Subcutaneous abdominal adipose tissue (tissue), 5 donors: ENCODE measurements around the gene SACM1L.

Source experiments
- H3K27ac ChIP-seq: one replicate; pipeline ENCODE4 v1.7.0; 2013; ENCODE audit warnings: low read depth, mild to moderate bottlenecking, inconsistent platforms, low read length, moderate library complexity
- H3K27me3 ChIP-seq, 5 donors: one replicate each; pipeline ENCODE4 v1.7.0; 2013; ENCODE audit warnings: low read length in 5 of 5, inconsistent platforms in 1 of 5; ENCODE audit not compliant: control insufficient read depth in 5 of 5, insufficient read depth in 4 of 5
- H3K36me3 ChIP-seq, 5 donors: one replicate each; pipeline ENCODE4 v1.7.0; 2013; ENCODE audit warnings: low read length in 5 of 5; ENCODE audit not compliant: control insufficient read depth in 5 of 5, insufficient read depth in 5 of 5
- H3K4me1 ChIP-seq, 5 donors: one replicate each; pipeline ENCODE4 v1.7.0; 2013; ENCODE audit warnings: low read length in 5 of 5, mild to moderate bottlenecking in 3 of 5, moderate library complexity in 1 of 5; ENCODE audit not compliant: control insufficient read depth in 5 of 5, insufficient read depth in 5 of 5
- H3K4me3 ChIP-seq, 5 donors: one replicate each; pipeline ENCODE4 v1.7.0; 2013; ENCODE audit warnings: low read length in 5 of 5, low read depth in 1 of 5
- H3K9ac ChIP-seq, 5 donors: one replicate each; pipeline ENCODE4 v1.7.0; 2013; ENCODE audit warnings: low read length in 5 of 5, mild to moderate bottlenecking in 4 of 5, moderate library complexity in 3 of 5
- H3K9me3 ChIP-seq, 5 donors: one replicate each; pipeline ENCODE4 v1.7.0; 2013; ENCODE audit warnings: low read length in 5 of 5; ENCODE audit not compliant: control insufficient read depth in 5 of 5
- donor health status: healthy.
- donor health status: healthy.
- donor health status: healthy.
- donor health status: healthy.
- donor health status: healthy.

SACM1L gene

DNA sequence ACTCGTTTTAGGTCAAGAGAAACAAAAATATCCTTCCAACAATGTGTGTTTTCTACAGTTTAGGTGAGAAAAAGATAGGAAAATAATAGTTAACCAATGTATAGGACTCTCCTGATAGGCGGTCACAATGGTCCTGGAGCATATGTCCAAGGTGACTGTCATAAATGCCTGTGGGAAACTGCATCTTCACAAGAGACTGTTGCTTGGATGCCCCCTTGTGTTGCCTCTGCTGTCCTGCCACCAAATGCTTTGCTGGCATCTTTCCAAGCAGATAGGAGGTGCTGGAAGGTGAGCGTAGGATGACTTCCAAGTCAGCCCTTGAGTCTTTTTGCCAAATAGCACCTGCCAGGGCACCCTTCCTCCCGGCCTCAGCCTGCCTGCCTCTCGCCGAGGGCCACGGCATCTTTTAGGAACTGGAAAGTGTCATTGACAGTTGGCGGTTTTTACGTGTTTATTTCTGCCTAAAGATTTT is 24.1 kb upstream of the SACM1L start:
- Histone ChIP-seq H3K27ac (no peak overlapping the region), H3K4me1 (peaks cover 2 to 46% (median 30%) of the 10 kb centered on the region in 5 donors), H3K9ac (peak overlapping the region in 2 of 5 donors; percentile 11 to 73), H3K27me3 (no peaks in the 10 kb centered on the region), H3K4me3 (peak overlapping the region in 4 of 5 donors; percentile 61 to 68 (median 64)), H3K36me3 (peaks cover 0 to 25% (median 10%) of the 10 kb centered on the region in 5 donors), H3K9me3 (no peaks in the 10 kb centered on the region)

DNA sequence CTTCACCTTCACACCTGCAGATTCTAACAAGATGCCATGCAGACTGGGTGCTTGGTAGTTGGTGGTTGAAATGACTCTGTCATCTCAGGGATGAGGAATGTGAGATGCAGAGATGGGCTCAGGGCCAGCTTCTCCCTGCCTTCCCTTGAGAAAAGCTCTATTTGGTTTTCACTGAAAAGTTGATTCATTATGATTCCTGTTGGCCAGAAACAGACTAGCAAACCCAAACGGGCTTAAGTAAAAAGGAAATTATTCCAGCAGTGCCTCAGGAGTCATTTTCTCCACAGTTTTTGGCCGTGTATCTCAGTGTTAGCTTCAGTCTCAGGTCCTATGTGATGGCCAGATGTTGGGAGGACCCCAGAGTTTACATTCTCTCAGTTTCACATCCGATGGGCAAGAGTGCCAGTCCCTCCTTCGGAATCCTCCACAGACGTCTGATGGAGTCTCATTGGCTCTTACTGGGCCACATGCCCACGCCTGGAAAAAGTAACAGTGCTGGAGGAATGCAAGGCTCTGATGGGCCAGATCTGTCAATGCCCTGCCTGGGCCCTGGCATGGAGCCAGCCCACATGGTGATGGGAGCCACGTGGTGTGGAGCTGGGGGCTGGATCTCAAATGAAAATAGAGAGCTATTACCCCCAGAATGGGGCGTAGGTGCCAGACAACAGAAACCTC is 22.3 kb upstream of the SACM1L start:
- Histone ChIP-seq H3K27ac (peak overlapping the region; percentile 20), H3K27me3 (no peaks in the 10 kb centered on the region), H3K4me1 (peaks cover 8 to 60% (median 48%) of the 10 kb centered on the region in 5 donors), H3K36me3 (peaks cover 0 to 25% (median 10%) of the 10 kb centered on the region in 5 donors), H3K9ac (peak overlapping the region in 1 of 5 donors; percentile 6), H3K4me3 (no peak overlapping the region), H3K9me3 (no peaks in the 10 kb centered on the region)

DNA sequence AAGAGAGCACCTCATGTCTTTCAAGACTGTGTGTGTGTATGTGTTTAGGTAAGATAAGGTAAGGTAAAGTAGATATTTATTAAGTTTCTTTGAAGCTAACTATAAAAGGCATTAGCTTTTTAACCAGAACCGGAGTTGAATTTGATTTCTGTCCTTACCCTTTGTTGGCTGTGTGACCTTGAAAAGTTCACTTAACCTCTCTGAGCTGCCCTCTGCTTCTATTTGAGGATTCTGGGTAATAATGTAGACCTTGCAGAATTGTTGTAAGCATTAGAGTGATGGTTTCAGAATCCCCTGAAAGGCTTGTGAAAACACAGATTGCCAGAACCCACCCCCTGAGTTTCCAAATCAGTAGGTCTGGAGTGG is 21.6 kb upstream of the SACM1L start:
- Histone ChIP-seq H3K9ac (no peak overlapping the region), H3K36me3 (peaks cover 0 to 29% (median 10%) of the 10 kb centered on the region in 5 donors), H3K9me3 (no peaks in the 10 kb centered on the region), H3K4me1 (peaks cover 8 to 60% (median 52%) of the 10 kb centered on the region in 5 donors), H3K27me3 (no peaks in the 10 kb centered on the region), H3K4me3 (no peak overlapping the region), H3K27ac (peak overlapping the region; percentile 20)

DNA sequence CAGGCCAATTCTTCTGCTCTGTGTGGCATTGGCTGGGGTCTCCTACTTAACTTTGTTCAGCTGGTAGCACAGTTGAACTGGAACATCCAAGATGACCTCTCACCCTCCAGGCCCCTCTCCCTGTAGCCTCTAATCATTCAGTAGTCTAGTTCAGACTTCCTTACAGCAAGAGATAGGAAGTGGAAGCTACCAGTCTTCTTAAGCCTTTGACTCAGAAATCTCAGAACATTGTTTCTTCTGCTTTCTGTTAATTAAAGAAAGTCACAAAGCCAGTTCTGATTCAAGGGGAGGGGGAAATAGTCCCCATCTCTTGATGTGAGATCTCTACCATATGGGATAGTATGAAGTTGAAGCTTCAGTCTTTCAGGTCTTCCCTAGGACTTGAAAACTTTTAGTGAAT is 18.8 kb upstream of the SACM1L start:
- Histone ChIP-seq H3K9me3 (no peaks in the 10 kb centered on the region), H3K4me1 (peaks cover 8 to 45% (median 41%) of the 10 kb centered on the region in 5 donors), H3K27ac (peak overlapping the region; percentile 49), H3K4me3 (no peak overlapping the region), H3K27me3 (no peaks in the 10 kb centered on the region), H3K36me3 (peaks cover 0 to 54% (median 28%) of the 10 kb centered on the region in 5 donors), H3K9ac (no peak overlapping the region)

DNA sequence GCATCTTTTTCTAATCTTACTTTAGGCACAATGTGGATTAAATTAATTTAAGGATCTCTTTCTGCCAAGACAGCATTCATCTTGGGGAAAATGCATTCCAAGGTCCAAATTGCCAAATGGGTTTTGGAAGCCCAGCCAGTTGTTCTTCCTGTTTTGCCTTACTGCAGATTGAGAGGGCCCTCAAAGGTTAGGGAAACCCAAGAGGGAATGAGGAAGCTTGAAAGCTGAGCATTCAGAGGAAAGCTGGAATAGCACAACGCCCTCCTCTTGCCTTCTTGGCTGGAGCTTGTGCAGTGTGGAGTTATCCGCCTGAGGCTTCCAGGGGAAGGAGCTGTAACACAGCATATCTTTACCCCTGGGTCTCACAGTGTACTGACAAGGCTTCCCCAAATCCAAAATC is 18.2 kb upstream of the SACM1L start:
- peak overlapping the region; percentile 49 for H3K27ac ChIP-seq
- peak overlapping the region in 1 of 5 donors; percentile 7 for H3K4me3 ChIP-seq
- no peak overlapping the region for H3K9ac ChIP-seq
- H3K27me3 ChIP-seq = no peaks in the 10 kb centered on the region
- H3K4me1 ChIP-seq = peaks cover 8 to 41% (median 39%) of the 10 kb centered on the region in 5 donors
- no peaks in the 10 kb centered on the region for H3K9me3 ChIP-seq
- H3K36me3 ChIP-seq = peaks cover 0 to 52% (median 28%) of the 10 kb centered on the region in 5 donors

DNA sequence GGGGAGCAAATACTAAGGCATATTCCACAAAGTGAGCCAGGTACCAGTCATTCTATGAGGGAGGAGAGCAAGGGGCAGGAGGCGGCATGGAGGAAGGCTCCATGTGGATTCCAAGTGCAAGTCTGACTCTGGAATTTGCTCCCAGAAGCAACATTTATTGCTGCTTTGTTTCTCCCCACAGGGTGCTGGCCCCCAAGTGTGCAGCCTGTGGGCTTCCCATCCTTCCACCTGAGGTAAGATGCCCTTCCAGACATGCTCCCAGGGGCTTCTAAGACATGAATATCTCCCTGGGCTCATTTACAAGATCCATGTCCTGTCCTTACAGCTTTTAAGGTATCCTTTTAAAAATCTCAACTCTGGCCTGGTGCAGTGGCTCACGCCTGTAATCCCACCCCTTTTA is 15.9 kb upstream of the SACM1L start:
- Histone ChIP-seq H3K27ac (no peak overlapping the region), H3K36me3 (peaks cover 0 to 50% (median 29%) of the 10 kb centered on the region in 5 donors), H3K9ac (no peak overlapping the region)

DNA sequence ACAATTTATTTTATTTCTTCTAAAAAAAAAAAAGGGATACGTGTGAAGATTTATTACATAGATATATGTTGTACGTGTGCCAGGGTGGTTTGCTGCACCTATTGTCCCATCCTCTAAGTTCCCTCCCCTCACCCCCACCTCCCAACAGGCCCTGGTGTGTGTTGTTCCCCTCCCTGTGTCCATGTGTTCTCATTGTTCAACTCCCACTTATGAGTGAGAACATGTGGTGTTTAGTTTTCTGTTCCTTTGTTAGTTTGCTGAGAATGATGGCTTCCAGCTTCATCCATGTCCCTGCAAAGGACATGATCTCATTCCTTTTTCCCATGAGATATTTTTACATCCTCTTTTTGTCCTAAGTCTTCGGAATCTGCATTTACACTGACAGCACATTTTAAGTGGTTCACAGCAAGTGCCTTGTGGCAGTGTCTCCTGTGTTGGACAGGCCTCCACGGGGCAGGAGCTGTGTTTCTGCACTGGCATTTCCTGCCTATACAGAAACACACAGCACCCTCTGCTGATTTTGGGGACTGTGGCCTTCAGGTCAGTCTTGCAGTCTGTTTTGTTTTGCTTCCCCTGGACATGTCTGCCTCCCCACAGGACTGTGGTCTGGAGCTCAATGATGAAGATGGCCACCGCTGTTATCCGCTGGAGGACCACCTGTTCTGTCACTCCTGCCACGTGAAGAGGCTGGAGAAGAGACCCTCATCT is 12.7 kb upstream of the SACM1L start:
- Histone ChIP-seq H3K9me3 (no peaks in the 10 kb centered on the region), H3K27ac (no peak overlapping the region), H3K4me1 (peaks cover 7 to 33% (median 24%) of the 10 kb centered on the region in 5 donors), H3K36me3 (peaks cover 0 to 53% (median 31%) of the 10 kb centered on the region in 5 donors), H3K4me3 (peak overlapping the region in 1 of 5 donors; percentile 24), H3K27me3 (no peaks in the 10 kb centered on the region), H3K9ac (peak overlapping the region in 1 of 5 donors; percentile 45)

More for the DNA sequence above, 15.9 kb upstream of the SACM1L start:
- H3K4me1 ChIP-seq = peaks cover 12 to 44% (median 36%) of the 10 kb centered on the region in 5 donors
- H3K27me3 ChIP-seq = no peaks in the 10 kb centered on the region
- H3K4me3 ChIP-seq = no peak overlapping the region
- no peaks in the 10 kb centered on the region for H3K9me3 ChIP-seq

DNA sequence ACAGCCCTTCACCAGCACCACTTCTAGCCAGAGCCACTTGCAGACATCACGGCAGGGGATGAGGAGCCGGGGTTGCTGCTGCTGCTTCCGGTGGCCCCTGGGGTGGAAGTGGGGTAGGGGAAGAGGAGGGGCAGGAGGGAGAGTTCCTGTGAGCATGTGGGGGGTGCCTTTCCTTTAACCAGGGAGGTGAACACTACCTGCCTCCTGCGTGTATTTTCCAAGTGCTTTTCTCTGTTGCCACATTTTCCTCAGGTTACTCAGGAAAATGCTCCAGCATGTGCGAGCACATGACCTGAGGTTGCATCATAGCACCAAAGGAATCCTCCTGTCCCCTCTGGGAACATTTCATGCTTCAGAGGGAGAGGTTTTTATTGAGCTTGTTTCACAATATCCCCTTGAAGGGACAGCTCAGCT is 12.2 kb upstream of the SACM1L start:
- Histone ChIP-seq H3K36me3 (peaks cover 0 to 55% (median 31%) of the 10 kb centered on the region in 5 donors), H3K27ac (no peak overlapping the region)

DNA sequence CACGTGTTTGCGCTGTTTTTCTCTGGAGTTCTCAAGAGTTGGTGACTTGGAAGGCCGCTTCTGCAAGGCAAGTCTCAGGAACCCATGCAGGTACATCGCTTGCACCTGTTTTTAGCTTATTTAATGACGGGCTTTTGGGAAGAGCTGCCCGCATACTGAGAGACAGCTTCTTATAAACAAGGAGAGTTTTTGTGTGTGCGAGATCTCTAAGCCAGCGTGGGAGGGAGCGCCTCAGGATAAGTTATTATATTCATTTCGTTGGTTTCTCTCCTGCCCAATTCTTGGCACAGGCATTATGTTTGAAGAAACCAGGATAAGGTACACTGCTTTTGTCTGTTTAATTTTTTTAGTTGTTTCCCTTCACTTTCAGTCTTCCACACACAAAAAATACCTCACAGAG is 11.4 kb upstream of the SACM1L start:
- H3K9ac ChIP-seq = no peak overlapping the region
- H3K4me3 ChIP-seq = no peak overlapping the region
- peaks cover 5 to 24% (median 17%) of the 10 kb centered on the region in 5 donors for H3K4me1 ChIP-seq
- peaks cover 4 to 47% (median 34%) of the 10 kb centered on the region in 5 donors for H3K36me3 ChIP-seq
- no peaks in the 10 kb centered on the region for H3K27me3 ChIP-seq
- no peak overlapping the region for H3K27ac ChIP-seq
- peaks cover 0 to 4% (median 1%) of the 10 kb centered on the region in 5 donors for H3K9me3 ChIP-seq

More for the DNA sequence above, 12.2 kb upstream of the SACM1L start:
- Histone ChIP-seq H3K9me3 (no peaks in the 10 kb centered on the region), H3K9ac (peak overlapping the region in 1 of 5 donors; percentile 45), H3K4me3 (peak overlapping the region in 1 of 5 donors; percentile 24), H3K27me3 (no peaks in the 10 kb centered on the region), H3K4me1 (peaks cover 5 to 27% (median 19%) of the 10 kb centered on the region in 5 donors)

DNA sequence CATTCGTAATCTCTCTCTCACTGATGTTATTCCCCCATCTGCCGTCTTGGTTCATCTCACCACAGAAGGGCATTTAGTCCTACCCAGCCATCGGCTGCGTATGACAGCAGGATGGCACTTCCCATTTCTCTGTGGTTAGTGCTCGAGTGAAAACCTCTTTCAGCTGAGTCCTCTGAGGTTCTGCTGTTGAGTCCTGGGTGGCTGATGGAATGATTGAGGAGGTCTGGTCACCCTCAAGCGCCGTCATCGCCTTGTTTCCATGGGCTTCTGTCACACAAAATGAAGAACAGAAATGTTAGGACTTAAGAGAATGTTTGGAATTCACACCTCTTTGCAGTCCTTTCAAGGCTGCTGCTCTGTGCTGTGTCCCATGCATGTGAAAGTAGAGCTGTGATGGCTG is 9.4 kb upstream of the SACM1L start:
- H3K4me3 ChIP-seq = no peak overlapping the region
- no peaks in the 10 kb centered on the region for H3K27me3 ChIP-seq
- H3K27ac ChIP-seq = no peak overlapping the region
- H3K9ac ChIP-seq = no peak overlapping the region
- peaks cover 4 to 29% (median 18%) of the 10 kb centered on the region in 5 donors for H3K36me3 ChIP-seq
- peaks cover 5 to 24% (median 17%) of the 10 kb centered on the region in 5 donors for H3K4me1 ChIP-seq
- peaks cover 0 to 6% (median 4%) of the 10 kb centered on the region in 5 donors for H3K9me3 ChIP-seq
